Cerebellar nuclear complex (tissue), 1 donor: ENCODE results near the gene IBTK.
"Not testable (repeated sequence)": the region's sequence is repeated elsewhere in the genome, so short reads cannot be mapped to it uniquely, and the experiment has no call there.

ENCODE experiments used
- DNase-seq, 2 experiments: peaks; one replicate each; lab custom pipeline; 2025; lab: John Stamatoyannopoulos, UW

Gene IBTK, protein sequence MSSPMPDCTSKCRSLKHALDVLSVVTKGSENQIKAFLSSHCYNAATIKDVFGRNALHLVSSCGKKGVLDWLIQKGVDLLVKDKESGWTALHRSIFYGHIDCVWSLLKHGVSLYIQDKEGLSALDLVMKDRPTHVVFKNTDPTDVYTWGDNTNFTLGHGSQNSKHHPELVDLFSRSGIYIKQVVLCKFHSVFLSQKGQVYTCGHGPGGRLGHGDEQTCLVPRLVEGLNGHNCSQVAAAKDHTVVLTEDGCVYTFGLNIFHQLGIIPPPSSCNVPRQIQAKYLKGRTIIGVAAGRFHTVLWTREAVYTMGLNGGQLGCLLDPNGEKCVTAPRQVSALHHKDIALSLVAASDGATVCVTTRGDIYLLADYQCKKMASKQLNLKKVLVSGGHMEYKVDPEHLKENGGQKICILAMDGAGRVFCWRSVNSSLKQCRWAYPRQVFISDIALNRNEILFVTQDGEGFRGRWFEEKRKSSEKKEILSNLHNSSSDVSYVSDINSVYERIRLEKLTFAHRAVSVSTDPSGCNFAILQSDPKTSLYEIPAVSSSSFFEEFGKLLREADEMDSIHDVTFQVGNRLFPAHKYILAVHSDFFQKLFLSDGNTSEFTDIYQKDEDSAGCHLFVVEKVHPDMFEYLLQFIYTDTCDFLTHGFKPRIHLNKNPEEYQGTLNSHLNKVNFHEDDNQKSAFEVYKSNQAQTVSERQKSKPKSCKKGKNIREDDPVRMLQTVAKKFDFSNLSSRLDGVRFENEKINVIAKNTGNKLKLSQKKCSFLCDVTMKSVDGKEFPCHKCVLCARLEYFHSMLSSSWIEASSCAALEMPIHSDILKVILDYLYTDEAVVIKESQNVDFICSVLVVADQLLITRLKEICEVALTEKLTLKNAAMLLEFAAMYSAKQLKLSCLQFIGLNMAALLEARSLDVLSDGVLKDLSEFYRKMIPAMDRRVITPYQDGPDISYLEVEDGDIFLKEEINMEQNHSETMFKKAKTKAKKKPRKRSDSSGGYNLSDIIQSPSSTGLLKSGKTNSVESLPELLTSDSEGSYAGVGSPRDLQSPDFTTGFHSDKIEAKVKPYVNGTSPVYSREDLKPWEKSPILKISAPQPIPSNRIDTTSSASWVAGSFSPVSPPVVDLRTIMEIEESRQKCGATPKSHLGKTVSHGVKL (N-terminal part only)

GRCh38 chr6:82247505-82248272 lies at the start of gene IBTK:
Gene IBTK (minus strand): TSS chr6:82247744. CDS start chr6:82240486, 7,258 bp downstream.
- peak; percentile 13 to 65 for DNase-seq

GRCh38 chr6:82283771-82284410 lies 36.3 kb upstream of the IBTK start:
- DNase-seq, result no peak

DNA sequence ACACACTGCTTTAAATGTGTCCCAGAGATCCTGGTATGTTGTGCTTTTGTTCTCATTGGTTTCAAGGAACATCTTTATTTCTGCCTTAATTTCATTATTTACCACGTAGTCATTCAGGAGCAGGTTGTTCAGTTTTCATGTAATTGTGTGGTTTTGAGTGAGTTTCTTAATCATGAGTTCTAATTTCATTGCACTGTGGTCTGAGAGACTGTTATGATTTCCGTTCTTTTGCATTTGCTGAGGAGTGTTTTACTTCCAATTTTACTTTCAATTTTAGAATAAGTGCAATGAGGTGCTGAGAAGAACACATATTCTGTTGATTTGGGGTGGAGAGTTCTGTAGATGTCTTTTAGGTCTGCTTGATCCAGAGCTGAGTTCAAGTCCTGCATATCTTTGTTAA lies 34.0 kb upstream of the IBTK start:
- not testable (repeated sequence) for DNase-seq

DNA sequence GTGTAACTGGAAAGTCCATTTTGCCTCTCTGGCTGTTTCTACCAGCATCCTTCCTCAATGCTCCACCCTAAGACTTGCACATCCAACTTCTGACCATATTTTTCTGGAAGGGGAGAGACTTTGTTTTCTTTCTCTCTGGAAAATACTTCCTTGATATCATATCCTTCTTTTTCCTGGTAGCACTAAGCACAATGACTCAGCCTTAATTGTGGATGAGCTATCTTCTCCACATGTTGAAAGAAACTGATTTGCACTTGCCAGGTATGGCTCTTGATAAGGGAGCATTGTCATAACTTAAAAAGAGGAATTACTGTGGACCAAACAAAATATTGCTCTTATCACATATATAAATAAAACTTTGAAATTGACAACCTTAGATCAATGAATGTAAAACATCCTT lies 30.1 kb upstream of the IBTK start:
- DNase-seq, result no peak

DNA sequence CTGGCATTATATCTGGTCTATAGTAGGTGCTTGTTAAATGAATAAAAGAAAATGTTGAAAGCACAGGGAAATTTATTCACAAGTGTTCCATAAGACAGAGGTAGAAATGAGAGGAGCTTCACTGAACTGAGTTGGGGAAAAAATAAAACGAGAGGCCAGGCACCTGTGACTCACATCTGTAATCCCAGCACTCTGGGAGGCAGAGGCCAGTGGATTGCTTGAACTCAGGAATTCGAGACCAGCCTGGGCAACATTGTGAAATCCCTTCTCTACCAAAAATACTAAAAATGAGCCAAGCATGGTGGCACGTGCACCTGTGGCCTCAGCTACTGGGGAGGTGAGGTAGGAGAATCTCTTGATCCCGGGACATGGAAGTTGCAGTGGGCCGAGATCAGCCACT lies 28.1 kb upstream of the IBTK start:
- no peak for DNase-seq

DNA sequence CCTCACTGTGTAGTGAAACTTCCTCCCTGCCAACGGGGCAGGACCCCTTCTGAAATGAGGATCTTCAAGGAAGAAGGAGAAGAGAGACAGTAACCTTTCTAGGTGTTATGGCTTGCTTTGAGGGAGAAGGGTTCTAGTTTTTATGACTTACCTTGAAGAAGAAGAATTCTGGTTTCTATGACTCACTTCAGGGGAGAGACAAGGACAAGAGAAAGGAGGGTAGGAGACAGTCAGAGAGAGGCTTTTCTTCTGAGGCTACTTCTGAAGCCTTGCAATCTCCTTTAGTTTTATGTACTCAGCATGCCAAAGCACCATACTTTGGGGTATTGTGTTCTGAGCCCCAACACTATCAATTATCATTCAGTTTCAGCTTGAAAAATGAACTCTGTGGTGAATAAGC lies 25.8 kb upstream of the IBTK start:
- no peak for DNase-seq

DNA sequence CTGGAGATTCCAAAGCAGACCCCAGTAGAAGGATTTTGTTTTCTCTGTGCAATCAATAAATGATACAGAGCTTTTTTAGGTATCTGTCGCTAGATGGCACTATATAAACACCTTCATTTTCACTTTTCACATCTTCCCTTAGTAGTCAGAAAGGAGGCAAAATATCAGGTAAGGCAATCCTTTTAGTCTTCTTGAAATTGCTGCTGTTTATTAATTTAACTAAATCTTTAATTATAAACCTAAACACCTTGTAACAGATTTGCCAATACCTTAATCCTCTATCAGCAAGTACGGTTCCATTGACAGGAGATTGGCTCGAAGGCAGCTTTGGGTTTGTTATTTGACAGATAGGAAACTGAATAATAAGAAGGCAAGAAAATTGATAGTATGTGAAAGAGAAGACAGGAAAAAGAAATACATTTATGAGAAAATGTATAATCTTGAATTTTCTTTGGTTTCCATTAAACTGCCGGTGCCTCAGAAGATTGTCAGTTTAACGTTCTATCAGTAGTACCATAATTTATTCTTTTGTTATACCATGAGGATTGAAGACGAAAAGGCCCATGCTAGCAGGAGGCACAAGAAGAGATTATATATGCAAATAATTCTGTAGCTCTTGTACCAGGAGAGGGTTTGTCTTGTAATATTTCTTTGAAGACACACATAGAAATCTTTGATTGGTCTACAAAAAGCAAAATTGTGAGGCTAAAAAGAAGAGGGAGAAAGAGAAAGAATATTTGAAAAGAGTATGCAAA lies 23.5 kb upstream of the IBTK start:
- no peak for DNase-seq

DNA sequence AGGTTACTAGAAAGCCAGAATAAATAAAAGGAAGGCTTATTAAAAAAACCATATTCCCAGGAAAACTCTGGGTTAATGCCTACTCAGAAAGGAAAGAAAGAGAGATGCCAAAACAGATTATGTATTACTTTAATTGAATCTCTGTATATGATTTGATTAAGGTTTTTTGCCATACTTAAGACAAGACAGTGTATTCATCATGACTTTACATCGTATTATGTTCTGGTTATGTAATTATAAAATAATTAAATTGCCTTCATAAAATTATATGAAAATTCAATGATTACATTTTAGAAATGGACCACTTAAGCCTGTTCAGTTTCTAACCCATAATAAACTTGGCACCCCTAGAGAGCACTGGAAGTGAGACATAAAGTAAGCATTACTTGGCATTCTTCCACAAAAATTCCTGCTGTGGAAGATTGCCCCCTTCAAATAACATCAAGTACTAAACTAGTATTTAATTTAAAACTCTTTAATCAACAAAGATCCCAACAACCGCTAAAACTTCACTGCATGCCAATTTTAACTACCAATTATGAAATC lies 20.8 kb upstream of the IBTK start:
- no peak for DNase-seq

DNA sequence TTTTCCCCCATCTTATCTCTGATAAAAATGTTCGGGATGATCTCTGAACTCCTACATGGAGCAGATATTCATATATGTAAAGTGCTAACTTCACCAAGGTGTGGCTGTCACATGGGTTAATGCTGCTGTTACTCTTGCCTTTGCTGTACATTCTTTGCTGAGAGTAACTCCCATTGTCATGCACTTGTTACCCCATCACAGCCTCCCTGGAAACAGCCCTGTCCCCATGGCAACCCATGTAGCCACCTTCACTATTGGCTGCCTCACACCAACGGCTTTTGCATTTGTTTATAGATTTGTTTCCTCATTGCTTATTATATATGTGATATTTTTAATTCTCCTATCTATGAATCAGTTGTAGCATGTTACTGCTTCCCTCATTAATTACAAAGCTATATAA lies 17.3 kb upstream of the IBTK start:
- no peak for DNase-seq

DNA sequence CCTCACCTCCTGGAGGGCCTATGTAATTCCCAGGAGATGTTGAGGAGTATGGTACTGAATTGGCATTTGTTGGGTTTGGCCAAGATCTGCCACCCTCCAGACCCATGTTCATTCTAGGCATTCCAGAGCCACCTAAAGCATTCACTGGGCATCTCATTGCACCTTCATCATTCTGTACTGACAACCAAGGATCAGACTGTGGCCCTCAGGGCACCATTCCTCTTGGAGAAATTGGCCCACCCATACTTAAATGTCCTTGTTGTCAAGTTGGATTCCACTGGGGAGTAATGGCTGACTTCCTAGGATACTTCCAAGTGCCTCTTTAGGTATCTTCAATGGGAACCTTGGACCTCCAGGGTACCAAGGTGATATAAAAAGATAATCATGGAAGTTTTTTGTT lies 16.8 kb upstream of the IBTK start:
- no peak for DNase-seq

- DNase-seq, result no peak
Observed at GRCh38 chr6:82263916-82264315, 16.4 kb upstream of the IBTK start.

DNA sequence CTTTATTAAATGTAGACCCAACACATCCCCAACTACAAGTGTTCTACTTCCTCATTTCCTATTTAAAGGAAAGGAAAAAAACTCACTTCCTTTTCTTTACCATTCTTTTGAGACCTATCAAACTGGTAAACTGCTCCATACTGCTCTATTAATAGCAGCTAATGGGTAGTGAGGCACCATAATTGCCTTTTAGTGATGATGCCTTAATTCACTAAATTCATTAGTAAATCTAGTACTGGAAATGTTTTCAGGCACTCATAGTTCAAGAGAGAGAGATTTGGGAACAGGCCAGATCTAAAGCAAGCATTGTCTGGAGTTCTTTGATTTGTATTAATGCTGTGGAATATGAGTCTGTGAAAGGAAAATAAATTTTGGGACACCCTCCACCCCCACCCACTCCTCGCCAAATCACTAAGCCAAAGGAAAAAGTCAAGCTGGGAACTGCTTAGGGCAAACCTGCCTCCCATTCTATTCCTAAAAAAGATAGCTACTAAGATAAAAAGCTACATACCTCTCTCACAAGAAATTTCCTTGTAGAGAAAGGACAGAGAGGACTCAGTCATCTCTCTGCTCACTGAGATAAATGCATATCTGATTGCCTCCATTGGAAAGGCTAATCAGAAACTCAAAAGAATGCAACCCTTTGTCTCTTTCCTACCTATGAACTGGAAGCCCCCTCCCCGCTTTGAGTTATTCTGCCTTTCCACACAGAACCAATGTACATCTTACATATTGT lies 13.6 kb upstream of the IBTK start:
- no peak for DNase-seq

- DNase-seq, result no peak
Observed at GRCh38 chr6:82259389-82259788, 11.8 kb upstream of the IBTK start.

DNA sequence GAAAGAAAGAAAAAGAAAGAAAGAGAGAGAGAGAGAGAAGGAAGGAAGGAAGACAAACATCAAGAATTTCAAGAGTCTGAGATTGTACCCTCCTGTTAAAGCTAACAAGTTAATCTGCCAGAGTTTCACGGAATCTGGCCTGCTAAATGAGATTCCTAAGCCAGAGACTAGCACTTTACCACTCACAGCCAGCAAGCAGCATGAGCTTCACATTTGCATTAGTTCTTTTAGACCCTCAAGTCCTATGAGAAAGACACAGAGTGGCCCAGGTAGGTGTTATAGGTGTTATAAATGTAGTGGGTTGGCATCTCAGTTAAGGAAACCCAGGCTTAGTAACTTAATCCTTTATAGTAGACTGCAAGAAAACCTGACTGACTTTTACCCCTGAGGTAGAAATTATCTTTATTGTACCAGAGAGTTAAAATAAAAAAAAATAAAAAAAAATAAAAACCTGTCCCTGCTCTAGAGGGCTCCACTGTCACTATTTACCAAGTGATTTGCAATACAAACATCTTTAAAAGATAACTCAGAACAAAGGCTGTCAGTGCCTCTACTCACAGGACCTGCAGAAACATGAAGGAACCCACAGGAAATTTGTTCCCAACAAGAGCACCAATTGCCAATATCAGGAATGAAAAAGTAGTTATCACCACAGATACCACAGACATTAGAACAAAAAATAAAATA lies 9.7 kb upstream of the IBTK start:
- DNase-seq, result no peak

GRCh38 chr6:82254722-82255121 lies 7.2 kb upstream of the IBTK start:
- not testable (repeated sequence) for DNase-seq

- no peak for DNase-seq
Observed at GRCh38 chr6:82251942-82252341, 4.4 kb upstream of the IBTK start.

- no peak for DNase-seq
Observed at GRCh38 chr6:82249381-82250253, 2.1 kb upstream of the IBTK start.

GRCh38 chr6:82248273-82248735 lies 760 bp upstream of the IBTK start:
- DNase-seq, result peak in 1 of 2 experiments; percentile 63
